Measurements from ENCODE around the gene ATP6V1B1. TPM values are rescaled to one million over a fixed set of nuclear protein-coding genes. Genes with fewer than 3 reads are reported as not detected.

ATP6V1B1 gene
- total and polyA plus RNA-seq, 2 of the 13 experiments (the other 11 are each of a cell fraction or from before 2014, with no cell fraction given), result 0.58 to 1.6 TPM

- TF ChIP-seq ZNF512 (CRISPR knock-in tag; IDR thresholded peaks at IDR 0.05), result no peak
- no peak for TF ChIP-seq ARNT2 (CRISPR knock-in tag; IDR thresholded peaks at IDR 0.05; ENCODE audit: low read depth)
- TF ChIP-seq ZNF362 (CRISPR knock-in tag; IDR thresholded peaks at IDR 0.05; ENCODE audit: borderline replicate concordance), result no peak
- no peak for TF ChIP-seq YEATS2 (CRISPR knock-in tag; IDR thresholded peaks at IDR 0.05; ENCODE audit: borderline replicate concordance)
- TF ChIP-seq KDM4B (CRISPR knock-in tag; IDR thresholded peaks at IDR 0.05), result no peak
- TF ChIP-seq PCBP2 (optimal IDR thresholded peaks at IDR 0.05; ENCODE audit: low read depth, low read length, poor library complexity, severe bottlenecking), result no peak
- no peak for TF ChIP-seq MXD4 (CRISPR knock-in tag; IDR thresholded peaks at IDR 0.05)
- TF ChIP-seq SP140L (CRISPR knock-in tag; IDR thresholded peaks at IDR 0.05; ENCODE audit: borderline replicate concordance), result no peak
- TF ChIP-seq ZNF251 (CRISPR knock-in tag; IDR thresholded peaks at IDR 0.05), result no peak
Measured at GRCh38 chr2:70979626-70980025, 43.9 kb downstream of the ATP6V1B1 start (continued).

- BruUV-seq (replicated peaks), result no TSS peak
- Histone ChIP-seq H3K27ac (ENCODE audit: extremely low read length, insufficient read depth, low read length) (no peak overlapping the region), H3K79me2 (ENCODE audit: insufficient read depth, low read length) (no peaks in the 10 kb centered on the region), H3K9ac (ENCODE audit: insufficient read depth, low read depth, low read length) (no peak overlapping the region), H4K20me1 (ENCODE audit: insufficient read depth, low read length) (no peaks in the 10 kb centered on the region), H3K36me3 (replicated peaks in 1 of 2; ENCODE audit: control insufficient read depth in 1 of 2, insufficient read depth in 2 of 2, low read length in 2 of 2) (peaks cover 7 to 10% of the 10 kb centered on the region in 2 experiments), H3K27me3 (ENCODE audit: control insufficient read depth in 1 of 2, insufficient read depth in 2 of 2, low read length in 2 of 2) (no peaks in the 10 kb centered on the region), H2AFZ (ENCODE audit: low read length) (no peak overlapping the region), H3K4me3 (replicated peaks in 1 of 3; ENCODE audit: insufficient read depth in 1 of 3, low read depth in 2 of 3, low read length in 3 of 3) (no peak overlapping the region), H3K4me2 (ENCODE audit: low read depth, low read length) (no peak overlapping the region), H3K9me3 (ENCODE audit: low read length) (no peaks in the 10 kb centered on the region), H3K4me1 (ENCODE audit: insufficient read depth, low read length) (peaks cover 11% of the 10 kb centered on the region)
- WGBS (ENCODE audit: low lambda C conversion rate), result 50% methylated on average over 2 of the region's 2 CpGs
- FAIRE-seq (no peak), ATAC-seq (no peak), DNase-seq (ENCODE audit: low spot score) (no peak)
- ChIA-PET POLR2A (no interaction called here), CTCF (ENCODE audit: low intra/inter-chr PET ratio, low total read pairs) (no interaction called here)
- in situ Hi-C loops (cut with HindIII; ENCODE audit: extremely low pct_ligation_motif_present, low pct_unique_long_range_greater_than_20kb), result no loop called here
- intact Hi-C loops (cut with micrococcal nuclease; ENCODE audit: unreplicated experiment), result no loop called here
- no peak for TF ChIP-seq SIX4 (CRISPR knock-in tag; IDR thresholded peaks at IDR 0.05)
Measured at GRCh38 chr2:70981421-70981820, 45.7 kb downstream of the ATP6V1B1 start.

Measured in HepG2 (cell line).